GM21619 (cell line): ENCODE measurements around the gene SLC19A1.

Experiments used
- ATAC-seq: cut with Tn5 transposase; IDR thresholded peaks from one replicate; pipeline ENCODE4 v1.9.1; 2021; ENCODE audit not compliant: unreplicated experiment

The SLC19A1 gene

DNA sequence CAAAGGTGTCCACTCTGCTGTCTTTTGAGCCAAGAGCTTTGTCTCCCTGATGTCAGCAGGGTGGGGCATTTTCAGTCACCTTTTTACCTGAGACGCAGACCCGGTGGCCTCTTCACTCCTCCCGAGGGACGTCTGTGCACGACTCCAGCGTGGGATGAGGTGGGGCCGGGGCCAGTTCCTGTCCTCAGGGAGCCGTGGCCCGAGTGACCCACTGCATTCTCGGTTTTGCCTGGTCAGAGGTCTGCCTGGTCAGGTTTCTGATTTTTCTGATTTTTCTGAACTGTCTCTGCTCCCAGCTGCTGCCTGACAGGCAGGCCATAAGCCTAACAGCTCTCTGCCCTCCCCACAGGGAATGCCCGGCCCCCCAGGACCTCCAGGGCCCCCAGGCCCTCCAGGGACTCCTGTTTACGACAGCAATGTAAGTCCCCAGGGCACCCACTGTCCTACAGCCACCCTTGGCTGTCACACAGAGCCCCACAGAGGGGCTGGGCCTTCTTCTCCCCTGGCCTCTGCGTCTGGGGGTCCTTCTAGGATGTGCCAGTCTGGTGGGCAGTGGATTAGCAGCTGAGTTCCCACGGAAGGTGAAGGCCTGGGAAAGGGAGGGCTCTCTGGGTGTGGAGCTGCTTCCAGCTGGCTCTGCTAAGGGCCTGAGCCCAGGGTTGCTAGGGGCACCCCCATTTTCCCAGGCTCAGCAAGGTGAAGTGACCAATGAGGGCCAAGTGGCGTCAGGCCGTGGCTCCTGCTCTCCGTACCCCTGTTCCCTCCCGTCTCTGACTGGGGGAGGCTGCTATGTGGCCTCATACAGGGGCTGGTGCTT is 45.9 kb downstream of the SLC19A1 start:
- no peak for ATAC-seq

GRCh38 chr21:45494851-45495680 is 47.2 kb downstream of the SLC19A1 start:
- ATAC-seq = no peak

DNA sequence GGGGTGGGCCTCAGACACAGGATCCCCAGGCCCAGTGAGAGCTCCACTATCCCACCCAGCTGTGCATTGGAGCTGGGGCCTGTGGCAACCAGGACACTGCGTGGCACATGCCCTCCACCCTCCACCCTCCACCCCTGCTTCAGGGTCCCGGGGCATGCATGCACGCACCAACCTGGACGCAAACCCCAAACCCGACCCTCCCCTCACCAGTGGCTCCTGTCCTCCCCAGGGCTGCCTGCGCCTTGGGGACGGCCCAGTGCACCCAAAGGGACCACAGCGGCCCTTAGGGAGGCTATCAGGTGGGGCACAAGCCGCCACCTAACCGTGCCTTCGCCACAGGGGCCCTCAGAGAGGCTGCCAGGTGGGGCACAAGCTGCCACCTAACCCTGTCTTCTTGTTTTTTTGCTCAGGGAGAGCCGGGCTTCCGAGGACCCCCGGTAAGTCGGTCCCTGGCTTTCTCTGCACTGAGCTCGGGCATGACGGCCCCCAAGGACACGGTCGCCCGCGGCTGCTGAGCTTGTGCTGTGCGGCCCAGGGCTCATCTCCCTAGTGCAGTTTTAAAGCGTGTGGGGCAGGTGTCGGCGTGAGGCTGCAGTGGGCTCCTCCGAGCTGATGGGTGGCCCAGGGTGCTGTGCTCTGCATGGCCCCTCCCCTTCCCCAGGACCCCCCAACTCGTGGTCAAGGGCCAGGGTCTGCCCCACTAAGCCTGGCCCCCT is 47.9 kb downstream of the SLC19A1 start:
- ATAC-seq = no peak

GRCh38 chr21:45493401-45494001 is 48.7 kb downstream of the SLC19A1 start:
- no peak for ATAC-seq

GRCh38 chr21:45492765-45493164 is 49.5 kb downstream of the SLC19A1 start:
- no peak for ATAC-seq

DNA sequence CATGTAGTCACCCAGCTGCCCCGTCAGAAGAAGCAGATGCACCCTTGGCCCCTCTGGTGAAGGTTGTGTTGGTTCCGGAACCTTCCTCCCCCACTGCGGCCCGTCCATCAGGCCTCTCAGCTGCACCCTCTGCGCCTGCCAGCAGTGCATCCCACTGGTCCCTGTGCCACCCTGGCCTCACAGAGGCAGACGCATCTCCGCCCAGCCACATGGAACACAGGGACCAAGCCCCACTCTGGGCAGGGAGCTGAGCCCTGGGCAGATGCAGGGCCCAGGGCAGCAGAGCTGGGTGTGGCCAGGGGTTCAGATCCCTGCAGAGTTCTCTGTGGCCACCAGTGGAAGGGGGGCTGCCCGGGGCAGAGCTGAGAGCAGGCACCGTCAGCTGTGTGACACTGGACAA is 50.6 kb downstream of the SLC19A1 start:
- no peak for ATAC-seq

DNA sequence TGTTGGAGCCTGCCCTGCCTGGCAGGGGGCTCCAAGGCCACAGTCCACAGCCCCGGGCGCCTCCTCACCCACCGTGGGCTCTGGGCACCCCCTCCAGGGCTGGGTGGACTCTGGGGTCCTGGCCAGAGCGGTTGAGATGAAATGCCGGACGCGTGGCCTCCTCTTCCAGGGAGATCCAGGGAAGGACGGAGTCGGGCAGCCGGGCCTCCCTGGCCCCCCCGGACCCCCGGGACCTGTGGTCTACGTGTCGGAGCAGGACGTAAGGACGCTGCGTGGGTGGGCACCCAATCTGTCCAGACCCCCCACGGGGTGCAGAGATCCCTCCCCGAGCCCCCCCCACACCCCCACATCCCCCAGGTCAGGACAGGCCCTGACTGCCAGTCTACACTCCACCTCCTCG is 51.2 kb downstream of the SLC19A1 start:
- ATAC-seq = no peak

DNA sequence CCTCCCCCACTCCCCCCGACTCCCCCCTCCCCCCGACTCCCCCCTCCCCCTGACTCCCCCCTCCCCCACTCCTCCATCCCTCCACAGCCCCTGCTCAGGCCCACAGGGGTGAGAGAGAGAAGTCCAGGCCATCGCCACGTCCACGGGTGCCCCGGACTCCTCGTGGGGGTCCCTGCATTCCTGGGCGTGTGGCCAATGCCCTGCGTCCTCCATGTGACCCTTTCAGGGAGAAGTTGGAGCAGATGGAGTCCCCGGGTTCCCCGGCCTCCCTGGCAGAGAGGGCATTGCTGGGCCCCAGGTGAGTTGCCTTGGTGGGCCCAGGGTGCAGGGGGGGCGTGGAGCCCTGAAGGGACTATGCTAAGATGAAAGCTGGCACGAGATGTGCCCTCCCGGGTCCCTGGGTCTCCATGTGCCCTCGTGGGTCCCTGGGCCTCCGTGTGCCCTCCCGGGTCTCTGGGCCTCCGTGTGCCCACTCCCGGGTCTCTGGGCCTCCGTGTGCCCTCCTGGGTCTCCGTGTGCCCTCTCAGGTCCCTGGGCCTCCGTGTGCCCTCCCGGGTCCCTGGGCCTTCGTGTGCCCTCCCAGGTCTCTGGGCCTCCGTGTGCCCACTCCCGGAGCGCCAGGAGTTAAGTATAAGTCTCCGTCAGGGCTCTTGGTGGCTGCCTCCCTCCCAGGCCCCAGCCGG is 52.0 kb downstream of the SLC19A1 start:
- ATAC-seq = no peak

DNA sequence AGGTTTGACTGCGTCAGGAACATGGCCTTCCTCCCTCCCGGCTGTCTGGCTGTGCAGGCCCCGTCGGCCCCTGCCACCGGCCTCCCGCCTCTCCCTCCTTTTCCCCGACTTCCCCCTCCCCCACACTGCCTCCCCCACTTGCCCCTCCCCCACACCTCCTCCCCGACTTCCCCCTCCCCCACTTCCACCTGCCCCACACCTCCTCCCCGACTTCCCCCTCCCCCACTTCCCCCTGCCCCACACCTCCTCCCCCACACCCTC is 52.6 kb downstream of the SLC19A1 start:
- no peak for ATAC-seq

DNA sequence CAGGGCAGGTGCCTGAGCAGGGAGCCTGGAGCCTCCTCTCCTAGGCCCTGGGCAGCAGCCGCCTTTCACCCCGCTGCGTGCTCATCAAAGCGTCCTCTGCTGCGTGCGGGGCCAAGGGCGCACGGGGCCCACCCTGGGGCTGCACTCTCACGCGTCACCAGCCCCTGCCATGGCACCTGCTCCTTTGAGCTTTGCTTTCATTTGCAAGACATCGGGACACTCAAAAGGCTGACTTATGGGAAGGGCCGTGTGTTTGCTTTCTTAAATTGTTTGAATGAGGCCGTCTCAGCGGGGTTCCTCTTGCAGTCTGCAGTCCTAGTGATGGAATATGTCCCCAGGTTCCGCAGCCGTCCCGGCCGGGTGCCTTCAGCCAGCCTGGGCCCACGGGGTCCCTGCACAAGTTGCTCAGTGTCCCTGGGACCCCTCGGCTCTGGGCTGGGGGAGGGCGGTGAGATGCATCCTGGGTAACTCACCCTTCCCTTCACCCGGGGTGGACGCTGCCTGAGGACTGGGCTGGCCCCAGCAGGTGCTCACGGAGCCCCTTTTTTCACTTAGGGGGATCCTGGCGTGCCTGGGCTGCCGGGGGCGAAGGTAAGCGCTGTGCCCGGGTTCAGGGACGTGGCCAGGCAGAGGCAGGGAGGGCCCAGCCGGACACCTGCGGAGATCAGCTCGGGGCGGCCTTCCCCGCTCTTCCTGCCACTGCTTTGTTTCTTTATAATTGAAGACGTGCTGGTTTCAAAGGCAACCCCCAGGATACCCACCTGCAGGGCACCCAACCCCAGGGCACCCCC is 53.1 kb downstream of the SLC19A1 start:
- ATAC-seq = no peak

DNA sequence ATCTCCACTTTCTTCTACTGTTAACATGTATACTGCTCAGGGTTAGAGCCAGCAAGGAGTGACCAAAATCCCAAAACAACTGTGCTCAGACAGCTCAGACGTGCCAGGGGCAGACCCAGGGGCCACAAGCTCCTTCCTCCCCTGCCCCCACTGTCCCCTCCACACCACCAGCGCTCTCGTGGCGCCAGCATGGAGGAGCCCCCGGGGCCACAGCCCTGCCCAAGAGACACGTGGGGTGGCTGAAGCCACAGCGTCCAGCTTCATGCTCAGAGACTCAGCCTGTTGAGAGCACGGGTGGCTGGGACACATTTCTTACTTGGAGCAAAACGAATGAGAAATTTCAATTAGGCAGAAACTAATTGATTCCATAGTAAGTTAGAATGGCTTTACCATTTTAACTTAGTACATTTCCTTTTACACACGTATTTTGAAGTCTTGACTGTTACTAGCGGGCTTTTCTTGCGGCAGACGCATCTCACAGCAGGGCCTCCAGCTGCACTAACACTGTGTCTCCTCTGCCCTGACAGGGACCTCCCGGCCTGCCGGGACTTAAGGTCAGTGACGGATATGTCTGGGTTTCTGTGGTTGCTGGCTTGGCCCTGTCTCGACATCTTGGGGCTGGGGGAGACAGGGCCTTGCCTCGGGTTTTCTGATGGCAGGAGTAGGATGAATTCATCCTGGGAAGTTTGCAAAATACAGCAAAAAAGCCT is 54.2 kb downstream of the SLC19A1 start:
- ATAC-seq = no peak

- no peak for ATAC-seq
Observed at GRCh38 chr21:45487161-45487806, 55.0 kb downstream of the SLC19A1 start.

DNA sequence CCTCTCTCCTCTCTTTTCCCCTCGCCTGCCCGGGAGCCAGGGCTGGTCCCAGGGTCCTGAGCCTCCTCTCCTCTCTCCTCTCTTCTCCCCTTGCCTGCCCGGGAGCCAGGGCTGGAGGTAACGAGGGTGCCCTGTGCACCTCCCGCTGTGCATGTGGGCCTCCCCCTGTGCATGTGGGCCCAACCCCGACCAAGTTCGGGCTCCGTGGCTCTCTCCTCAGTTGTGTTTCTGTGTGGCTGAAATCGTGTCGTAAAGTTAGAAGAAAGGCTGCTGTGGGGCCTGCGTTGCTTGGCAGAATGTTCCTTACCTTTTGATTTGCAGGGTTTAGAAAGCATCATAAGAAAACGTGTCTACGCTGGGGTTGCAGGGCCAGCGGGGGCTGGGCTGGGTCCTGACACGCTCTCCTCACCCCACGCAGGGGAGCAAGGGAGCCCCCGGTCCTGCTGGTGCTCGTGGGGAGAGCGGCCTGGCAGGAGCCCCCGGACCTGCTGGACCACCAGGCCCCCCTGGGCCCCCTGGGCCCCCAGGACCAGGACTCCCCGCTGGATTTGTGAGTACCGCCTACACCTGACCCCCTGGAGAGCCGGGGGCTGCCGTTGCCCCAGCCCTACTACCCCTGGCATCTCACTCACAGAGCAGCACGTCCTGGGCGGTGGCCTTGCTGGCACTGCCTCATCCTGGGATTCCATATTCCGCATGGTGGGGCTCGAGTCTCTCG is 55.6 kb downstream of the SLC19A1 start:
- no peak for ATAC-seq

DNA sequence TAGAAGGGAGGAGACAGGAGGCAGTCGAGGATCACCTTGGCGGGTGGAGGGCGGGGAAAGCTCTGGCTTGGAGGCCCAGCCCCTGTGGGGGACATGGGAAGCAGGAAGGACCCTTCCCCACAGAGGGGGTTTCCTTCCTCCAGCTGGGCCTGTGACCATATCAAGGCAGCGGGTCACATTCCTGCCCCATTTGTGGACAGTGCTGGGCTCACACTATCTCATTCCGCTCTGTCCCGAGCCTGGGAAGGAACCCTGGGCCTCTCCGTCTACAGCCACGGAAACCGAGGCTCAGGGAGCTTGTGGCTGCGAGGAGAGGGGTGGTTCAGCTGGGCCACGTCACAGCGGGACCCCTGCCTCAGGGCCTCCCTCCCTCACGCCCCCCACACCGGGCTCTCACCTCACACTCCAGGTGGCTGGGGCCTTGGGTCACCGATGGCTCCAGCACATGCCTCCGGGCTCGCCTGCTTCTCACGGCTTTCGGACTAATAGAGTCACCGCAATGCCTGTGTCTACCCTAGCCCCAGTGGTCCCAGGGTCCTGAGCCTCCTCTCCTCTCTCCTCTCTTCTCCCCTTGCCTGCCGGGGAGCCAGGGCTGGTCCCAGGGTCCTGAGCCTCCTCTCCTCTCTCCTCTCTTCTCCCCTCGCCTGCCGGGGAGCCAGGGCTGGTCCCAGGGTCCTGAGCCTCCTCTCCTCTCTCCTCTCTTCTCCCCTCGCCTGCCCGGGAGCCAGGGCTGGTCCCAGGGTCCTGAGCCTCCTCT is 56.4 kb downstream of the SLC19A1 start:
- no peak for ATAC-seq

DNA sequence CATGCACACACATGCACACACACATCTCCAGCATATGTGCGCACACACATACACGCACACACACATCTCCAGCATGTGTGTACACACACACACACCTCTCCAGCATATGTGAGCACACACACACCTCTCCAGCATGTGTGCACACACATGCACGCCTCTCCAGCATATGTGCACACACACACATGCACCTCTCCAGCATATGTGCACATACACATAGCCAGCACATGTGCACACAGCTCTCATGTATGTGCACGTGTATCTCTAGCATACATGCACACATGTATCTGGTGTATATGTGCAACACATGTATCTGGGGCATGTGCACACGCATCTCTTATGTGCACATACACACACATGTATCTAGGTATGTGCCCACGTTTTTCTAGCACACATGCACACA is 57.9 kb downstream of the SLC19A1 start:
- no peak for ATAC-seq

- no peak for ATAC-seq
Observed at GRCh38 chr21:45482899-45483821, 59.1 kb downstream of the SLC19A1 start.
